Caco-2 (cell line): ENCODE data around the gene SSC4D. TPM values are rescaled to one million over a fixed set of nuclear protein-coding genes. Genes with fewer than 3 reads are reported as not detected.

Source experiments
- BruUV-seq: library from RNA; stranded (reverse); fragments of 400-500 nt; replicated peaks from 2 replicates; lab custom pipeline; 2021; lab: Mats Ljungman, UMichigan
- CTCF ChIA-PET: fragments of 300-600 bp; sonication (Branson Sonifier 250); formaldehyde crosslinking; loops from one replicate; lab custom pipeline; 2022; ENCODE audit warnings: antibody characterized with exemption; lab: Charles Lee
- POLR2A ChIA-PET: fragments of 300-600 bp; sonication (Branson Sonifier 250); formaldehyde crosslinking; loops from one replicate; lab custom pipeline; 2022; ENCODE audit warnings: antibody characterized with exemption; lab: Charles Lee
- DNase-seq, 2 experiments: peaks; one replicate each; pipeline versions ENCODE4 v3.0.0 to v3.0.0-alpha.2; 2020 to 2022
- H3K27me3 ChIP-seq: replicated peaks from 2 replicates; pipeline ENCODE4 v1.6.0; 2011; ENCODE audit warnings: low read length; ENCODE audit not compliant: control insufficient read depth, insufficient read depth
- H3K36me3 ChIP-seq: 2 replicates; pipeline ENCODE4 v1.5.1; 2011; ENCODE audit warnings: low read length; ENCODE audit not compliant: control insufficient read depth, insufficient read depth
- H3K4me1 ChIP-seq: fragments of 250-450 bp; sonication (Bioruptor Pico); 2 replicates; pipeline ENCODE4 v1.5.1; 2020; ENCODE audit warnings: mild to moderate bottlenecking
- H3K4me3 ChIP-seq: 2 replicates; pipeline ENCODE4 v1.5.1; 2011; ENCODE audit warnings: low read depth, mild to moderate bottlenecking, control low read depth, low read length
- H3K9me3 ChIP-seq: fragments of 250-450 bp; sonication (Bioruptor Pico); 2 replicates; pipeline ENCODE4 v1.5.1; 2020; ENCODE audit warnings: mild to moderate bottlenecking, moderate library complexity
- H3K27ac Mint-ChIP-seq: one replicate; pipeline ENCODE4 v1.8.0; 2022; ENCODE audit warnings: mixed read lengths; ENCODE audit not compliant: unreplicated experiment
- H3K27me3 Mint-ChIP-seq: one replicate; pipeline ENCODE4 v1.8.0; 2022; ENCODE audit warnings: mixed read lengths; ENCODE audit not compliant: insufficient read depth, unreplicated experiment
- H3K36me3 Mint-ChIP-seq: one replicate; pipeline ENCODE4 v1.8.0; 2022; ENCODE audit warnings: mild to moderate bottlenecking, mixed read lengths; ENCODE audit not compliant: insufficient read depth, unreplicated experiment
- H3K4me1 Mint-ChIP-seq: one replicate; pipeline ENCODE4 v1.8.0; 2022; ENCODE audit warnings: low read depth, mixed read lengths; ENCODE audit not compliant: unreplicated experiment
- H3K4me3 Mint-ChIP-seq: one replicate; pipeline ENCODE4 v1.8.0; 2022; ENCODE audit warnings: mild to moderate bottlenecking, moderate library complexity, mixed read lengths; ENCODE audit not compliant: unreplicated experiment
- H3K9me3 Mint-ChIP-seq: one replicate; pipeline ENCODE4 v1.8.0; 2022; ENCODE audit warnings: mixed read lengths; ENCODE audit not compliant: unreplicated experiment
- CTCF ChIP-seq, 2 experiments: fragments of 200-600 bp in 1 of 2; IDR thresholded peaks; 1 replicate in 1 of 2; 2 replicates in 1 of 2; pipeline versions ENCODE4 v1.5.1 to v1.8.0; 2011 to 2022; ENCODE audit warnings: antibody characterized with exemption in 1 of 2, control low read depth in 1 of 2, inconsistent platforms in 1 of 2, low read depth in 1 of 2, low read length in 1 of 2, mild to moderate bottlenecking in 1 of 2, moderate library complexity in 1 of 2; ENCODE audit not compliant: insufficient read depth in 1 of 2, severe bottlenecking in 1 of 2, unreplicated experiment in 1 of 2
- intact Hi-C: fragments of 100-400 bp; cut with micrococcal nuclease; formaldehyde crosslinking; loops from one replicate; pipeline ENCODE4 v1.10.0; 2022; ENCODE audit not compliant: unreplicated experiment
- total RNA-seq: library from RNA; stranded (reverse); gene quantifications from 2 replicates; pipeline ENCODE4 v1.2.3, GENCODE V29; 2022

The SSC4D gene
- total RNA-seq, 1 experiment from 2014 or later, result 1.6 TPM

GRCh38 chr7:76346097-76346496 lies 63.4 kb downstream of the SSC4D start:
- Histone ChIP-seq H3K27me3 (no peaks in the 10 kb centered on the region), H3K36me3 (peaks cover 9% of the 10 kb centered on the region), H3K4me3 (no peak overlapping the region), H3K4me1 (0 out of 2 replicates have a peak, but pooled peaks cover 8% of the 10 kb centered on the region), H3K9me3 (no peaks in the 10 kb centered on the region)
- H3K36me3 Mint-ChIP-seq, result peaks cover 99% of the 10 kb centered on the region
- H3K9me3 Mint-ChIP-seq, result no peaks in the 10 kb centered on the region
- no peak for TF ChIP-seq CTCF (IDR thresholded peaks at IDR 0.05; ENCODE audit: insufficient read depth in 1 of 2, low read depth in 1 of 2, low read length in 1 of 2, severe bottlenecking in 1 of 2, unreplicated experiment in 1 of 2)
- H3K4me3 Mint-ChIP-seq, result no peak overlapping the region
- ChIA-PET POLR2A (no interaction called here), CTCF (no interaction called here)
- peak in 1 of 2 experiments; percentile 48 for DNase-seq
- intact Hi-C loops, result no loop called here
- no peaks in the 10 kb centered on the region for H3K27me3 Mint-ChIP-seq
- H3K27ac Mint-ChIP-seq, result peak overlapping the region; percentile 37
- H3K4me1 Mint-ChIP-seq, result peaks cover 25% of the 10 kb centered on the region
- no TSS peak for BruUV-seq

- Histone ChIP-seq H3K36me3 (peaks cover 6% of the 10 kb centered on the region; the same call in 1 of the 2 replicates), H3K4me3 (no peak overlapping the region), H3K9me3 (no peaks in the 10 kb centered on the region), H3K27me3 (no peaks in the 10 kb centered on the region), H3K4me1 (0 out of 2 replicates have a peak, but pooled peaks cover 3% of the 10 kb centered on the region)
- H3K27ac Mint-ChIP-seq, result no peak overlapping the region
- intact Hi-C loops, result no loop called here
- no peak overlapping the region for H3K4me3 Mint-ChIP-seq
- no peaks in the 10 kb centered on the region for H3K27me3 Mint-ChIP-seq
- no TSS peak for BruUV-seq
- ChIA-PET CTCF (no interaction called here), POLR2A (interaction anchor here (1.2 kb wide), 1 partner anchor 83 kb away, joined by 3 read pairs; no protein-coding TSS in a partner anchor)
- TF ChIP-seq CTCF (IDR thresholded peaks at IDR 0.05; ENCODE audit: insufficient read depth in 1 of 2, low read depth in 1 of 2, low read length in 1 of 2, severe bottlenecking in 1 of 2, unreplicated experiment in 1 of 2), result no peak
- peaks cover 23% of the 10 kb centered on the region for H3K4me1 Mint-ChIP-seq
- H3K36me3 Mint-ChIP-seq, result peaks cover 99% of the 10 kb centered on the region
- H3K9me3 Mint-ChIP-seq, result no peaks in the 10 kb centered on the region
- DNase-seq, result no peak
These were observed 65.6 kb downstream of the SSC4D start for GRCh38 chr7:76343931-76344321.

GRCh38 chr7:76343294-76343930 lies 66.1 kb downstream of the SSC4D start:
- Mint-ChIP-seq H3K4me3 (no peak overlapping the region), H3K36me3 (peaks cover 98% of the 10 kb centered on the region), H3K27me3 (no peaks in the 10 kb centered on the region), H3K4me1 (peaks cover 23% of the 10 kb centered on the region), H3K9me3 (no peaks in the 10 kb centered on the region), H3K27ac (no peak overlapping the region)
- peaks cover 6% of the 10 kb centered on the region; the same call in 1 of the 2 replicates for H3K36me3 ChIP-seq
- no peaks in the 10 kb centered on the region for H3K9me3 ChIP-seq
- no peak for TF ChIP-seq CTCF (IDR thresholded peaks at IDR 0.05; ENCODE audit: insufficient read depth in 1 of 2, low read depth in 1 of 2, low read length in 1 of 2, severe bottlenecking in 1 of 2, unreplicated experiment in 1 of 2)
- no peaks in the 10 kb centered on the region for H3K27me3 ChIP-seq
- no peak for DNase-seq
- ChIA-PET CTCF (no interaction called here), POLR2A (interaction anchor here (1.2 kb wide), 1 partner anchor 83 kb away, joined by 3 read pairs; no protein-coding TSS in a partner anchor)
- intact Hi-C loops, result no loop called here
- no TSS peak for BruUV-seq
- no peak overlapping the region for H3K4me3 ChIP-seq
- H3K4me1 ChIP-seq, result 0 out of 2 replicates have a peak, but pooled peaks cover 3% of the 10 kb centered on the region
